HL-60 (cell line): Measurements from ENCODE around the gene SULT6B1.
"Not testable (repeated sequence)": the region's sequence is repeated elsewhere in the genome, so short reads cannot be mapped to it uniquely, and the experiment has no call there.

Source experiments
- CTCF ChIP-seq: IDR thresholded peaks from one replicate; pipeline ENCODE4 v1.5.1; 2011; ENCODE audit warnings: low read length, control low read depth, inconsistent platforms; ENCODE audit not compliant: insufficient read depth
- POLR2AphosphoS5 ChIP-seq: IDR thresholded peaks from 2 replicates; pipeline ENCODE4 v1.6.1; 2012; ENCODE audit warnings: low read depth
- REST ChIP-seq: IDR thresholded peaks from 2 replicates; pipeline ENCODE4 v1.6.1; 2012; ENCODE audit warnings: low read depth; ENCODE audit not compliant: insufficient replicate concordance

GRCh38 chr2:37205071-37205661, 16.7 kb upstream of the SULT6B1 start:
- not testable (repeated sequence) for TF ChIP-seq CTCF, REST, POLR2AphosphoS5
